Type B pancreatic cell (in vitro differentiated cells): Measurements from ENCODE around the gene GLRX3. TPM values are rescaled to one million over a fixed set of nuclear protein-coding genes. Genes with fewer than 3 reads are reported as not detected.

Source experiments
- DNase-seq: peaks from one replicate; pipeline ENCODE4 v3.0.0; 2021; ENCODE audit warnings: mixed read lengths; ENCODE audit not compliant: unreplicated experiment; ENCODE audit errors: extremely low spot score
- H3K27ac Mint-ChIP-seq: 2 replicates; pipeline ENCODE4 v1.8.0; 2021; ENCODE audit warnings: mild to moderate bottlenecking, mixed read lengths
- H3K27me3 Mint-ChIP-seq: 2 replicates; pipeline ENCODE4 v1.8.0; 2021; ENCODE audit warnings: mixed read lengths
- H3K36me3 Mint-ChIP-seq: 2 replicates; pipeline ENCODE4 v1.8.0; 2021; ENCODE audit warnings: mixed read lengths
- H3K4me1 Mint-ChIP-seq: one replicate; pipeline ENCODE4 v1.8.0; 2021; ENCODE audit warnings: mixed read lengths; ENCODE audit not compliant: unreplicated experiment
- H3K4me3 Mint-ChIP-seq: 2 replicates; pipeline ENCODE4 v1.8.0; 2021; ENCODE audit warnings: mild to moderate bottlenecking, mixed read lengths
- H3K9me3 Mint-ChIP-seq: 2 replicates; pipeline ENCODE4 v1.8.0; 2021; ENCODE audit warnings: mixed read lengths
- CTCF ChIP-seq: fragments of 200-600 bp; sonication (generic); conservative IDR thresholded peaks from 2 replicates; pipeline ENCODE4 v1.5.0; 2021; ENCODE audit warnings: antibody characterized with exemption, mild to moderate bottlenecking
- total RNA-seq: library from RNA; stranded (reverse); gene quantifications from 2 replicates; pipeline ENCODE4 v1.2.1, GENCODE V29; 2021; ENCODE audit warnings: low replicate concordance

GLRX3 gene
- total RNA-seq, 1 donor from 2014 or later: 77.4 TPM

DNA sequence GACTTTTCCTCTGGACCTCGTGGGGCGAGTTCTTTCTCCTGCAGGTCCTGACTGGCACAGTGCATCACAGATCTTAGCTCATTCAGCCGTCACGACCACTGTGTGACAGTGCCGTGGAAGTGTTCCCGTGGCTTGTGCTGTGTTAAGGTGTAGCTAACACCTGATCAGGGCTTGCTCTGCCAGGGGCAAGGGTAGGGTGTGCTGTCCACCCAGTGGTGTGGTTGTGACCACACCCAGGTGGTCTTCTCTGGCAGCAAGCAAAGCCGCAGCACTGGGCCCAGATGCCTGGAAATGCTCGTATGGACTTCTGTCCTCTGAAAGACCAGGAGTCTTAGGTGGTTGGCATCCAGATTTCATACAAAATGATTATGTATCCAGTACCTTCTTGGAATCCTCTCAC, 86.2 kb downstream of the GLRX3 start:
- TF ChIP-seq CTCF: no peak
- H3K27ac Mint-ChIP-seq: no peak overlapping the region
- DNase-seq: peak; percentile 52
- no peaks in the 10 kb centered on the region for H3K27me3 Mint-ChIP-seq
- H3K9me3 Mint-ChIP-seq: peaks cover 3% of the 10 kb centered on the region
- H3K36me3 Mint-ChIP-seq: no peaks in the 10 kb centered on the region
- no peak overlapping the region for H3K4me3 Mint-ChIP-seq
- no peaks in the 10 kb centered on the region for H3K4me1 Mint-ChIP-seq

DNA sequence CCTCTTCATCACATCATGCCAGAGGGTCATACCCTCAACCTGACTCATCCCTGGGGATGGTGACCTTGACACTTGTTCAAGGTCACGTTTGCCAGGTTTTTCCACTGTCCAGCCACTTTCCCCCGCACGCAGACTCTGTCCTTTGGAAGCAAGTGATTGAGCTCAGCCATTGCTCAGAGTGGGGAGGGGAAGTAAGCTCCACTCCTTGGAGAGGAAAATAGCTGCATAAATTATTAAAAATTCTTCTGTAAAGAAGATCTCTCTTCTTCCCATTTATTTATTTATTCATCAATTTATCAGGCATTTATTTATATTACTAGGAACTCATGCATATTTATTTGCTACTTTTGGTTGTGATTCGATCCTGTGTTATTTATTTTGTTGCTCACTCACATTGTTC, 88.0 kb downstream of the GLRX3 start:
- Mint-ChIP-seq H3K27me3 (no peaks in the 10 kb centered on the region), H3K4me3 (no peak overlapping the region)
- no peak for TF ChIP-seq CTCF

DNA sequence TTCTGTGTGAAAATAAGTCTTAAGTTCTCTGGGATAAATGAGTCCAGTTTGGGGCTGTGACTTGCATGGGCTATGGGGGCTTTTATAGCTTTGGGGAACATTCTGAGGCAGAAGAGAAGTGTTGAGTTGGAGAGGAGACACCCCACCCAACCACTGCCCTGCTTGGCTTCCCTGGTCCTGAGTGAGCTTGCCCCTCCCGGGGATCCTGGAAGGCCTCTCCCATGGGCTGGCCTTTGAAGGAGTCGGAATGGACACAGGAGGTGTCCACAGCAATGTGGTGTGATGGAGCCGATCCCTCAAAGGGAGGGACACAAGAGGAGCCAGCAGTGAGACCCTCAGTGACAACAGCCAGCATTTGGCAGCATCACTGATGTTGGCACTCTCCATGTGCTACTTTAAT, 89.8 kb downstream of the GLRX3 start:
- H3K36me3 Mint-ChIP-seq: no peaks in the 10 kb centered on the region
- H3K4me1 Mint-ChIP-seq: no peaks in the 10 kb centered on the region
- H3K27ac Mint-ChIP-seq: no peak overlapping the region
- H3K4me3 Mint-ChIP-seq: no peak overlapping the region
- H3K9me3 Mint-ChIP-seq: peaks cover 5% of the 10 kb centered on the region
- no peaks in the 10 kb centered on the region for H3K27me3 Mint-ChIP-seq
- peak; percentile 37 for DNase-seq
- TF ChIP-seq CTCF: no peak

More for the DNA sequence above, 88.0 kb downstream of the GLRX3 start:
- Mint-ChIP-seq H3K27ac (no peak overlapping the region), H3K36me3 (no peaks in the 10 kb centered on the region), H3K9me3 (peaks cover 5% of the 10 kb centered on the region), H3K4me1 (no peaks in the 10 kb centered on the region)
- peak; percentile 44 for DNase-seq

DNA sequence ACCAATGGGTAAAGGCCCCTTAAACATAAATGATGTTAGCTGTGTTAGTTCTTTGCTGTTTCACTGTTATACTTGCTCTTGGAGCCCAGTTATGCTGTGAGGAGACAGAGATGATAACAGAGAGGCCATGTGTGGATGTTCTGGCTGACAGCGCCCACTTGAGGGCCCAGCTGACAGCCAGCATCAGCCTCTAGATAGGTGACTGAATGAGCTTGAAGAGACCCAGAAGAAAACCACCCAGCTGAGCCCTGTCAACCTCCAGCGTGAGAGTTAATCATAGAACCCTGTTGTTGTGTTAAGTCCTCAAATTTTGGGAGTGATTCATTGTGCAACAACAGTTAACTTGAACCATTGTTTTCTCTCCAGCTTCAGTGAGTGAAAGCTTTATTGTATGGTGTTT, 91.7 kb downstream of the GLRX3 start:
- H3K36me3 Mint-ChIP-seq: no peaks in the 10 kb centered on the region
- no peaks in the 10 kb centered on the region for H3K27me3 Mint-ChIP-seq
- H3K4me3 Mint-ChIP-seq: no peak overlapping the region
- peaks cover 5% of the 10 kb centered on the region for H3K9me3 Mint-ChIP-seq
- H3K4me1 Mint-ChIP-seq: no peaks in the 10 kb centered on the region
- H3K27ac Mint-ChIP-seq: no peak overlapping the region
- no peak for DNase-seq
- TF ChIP-seq CTCF: no peak

Other genes starting within 250 kb of the GLRX3 start
- gene EBF3, start 172.1 kb upstream of the GLRX3 start, total RNA-seq: 0.81 and 26.1 TPM in 2 replicates
- 1.8 and 3.0 TPM in 2 replicates for gene C10orf143, start 25.6 kb upstream of the GLRX3 start, total RNA-seq